Right lobe of liver (tissue), 4 donors: Measurements from ENCODE around the gene ZNF765.

Experiments
- CTCF ChIP-seq, 4 donors: fragments of 200-600 bp in 3 of 4; fragments of 450-650 bp in 1 of 4; IDR thresholded peaks; one replicate each; pipeline versions ENCODE4 v1.5.1 to v1.8.0; 2016 to 2022; ENCODE audit warnings: antibody characterized with exemption in 4 of 4, mild to moderate bottlenecking in 2 of 4
- POLR2A ChIP-seq: fragments of 450-650 bp; IDR thresholded peaks from one replicate; pipeline ENCODE4 v1.6.1; 2017; ENCODE audit warnings: antibody characterized with exemption, mild to moderate bottlenecking
- donor health status: DM: no; HTN: no; CAD: no.
- donor health status: DM: no; HTN: no; CAD: no.
- donor health status: DM: no; HTN: yes; CAD: no.

- TF ChIP-seq CTCF (IDR thresholded peaks at IDR 0.05) = peak in 2 of 4 donors; percentile 18 to 21
- no peak for TF ChIP-seq POLR2A
These were observed 29.6 kb upstream of the ZNF765 start, which contains the start of gene ZNF525 for GRCh38 chr19:53365134-53365898.
